HG03139 (cell line): Measurements from ENCODE around the gene MYO18A.
"Not testable (repeated sequence)": the region's sequence is repeated elsewhere in the genome, so short reads cannot be mapped to it uniquely, and the experiment has no call there.

Experiments
- ATAC-seq: cut with Tn5 transposase; IDR thresholded peaks from one replicate; pipeline ENCODE4 v1.9.1; 2021; ENCODE audit not compliant: unreplicated experiment

MYO18A gene

DNA sequence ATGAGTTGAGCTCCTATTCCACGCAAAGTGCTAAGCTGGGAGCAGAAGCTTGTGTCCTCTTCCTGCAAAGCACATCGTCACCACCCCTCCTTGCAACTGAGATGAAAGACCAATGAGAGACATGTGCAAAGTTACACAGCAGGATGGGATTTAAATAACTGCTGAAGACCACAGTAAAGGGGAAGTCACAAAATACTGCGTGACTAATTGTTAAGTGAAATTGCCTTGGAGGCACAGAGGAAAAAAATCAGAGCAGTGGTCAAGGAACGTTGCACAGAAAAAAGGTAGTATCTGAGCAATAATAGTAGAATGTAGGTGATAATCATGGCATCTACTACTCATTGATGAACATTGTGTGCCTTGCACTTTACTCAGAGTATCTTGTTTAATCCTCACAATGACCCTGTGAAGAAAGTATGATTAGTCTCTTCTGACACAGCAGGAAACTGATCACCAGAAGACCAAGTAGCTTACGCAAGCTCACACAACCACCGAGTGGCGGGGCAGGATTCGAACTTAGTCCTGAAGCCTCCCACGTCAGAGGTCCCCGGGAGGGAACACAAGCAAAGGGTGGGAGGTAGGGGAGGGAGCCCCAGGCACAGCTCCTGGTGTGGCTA, 15.4 kb upstream of the MYO18A start:
- no peak for ATAC-seq

DNA sequence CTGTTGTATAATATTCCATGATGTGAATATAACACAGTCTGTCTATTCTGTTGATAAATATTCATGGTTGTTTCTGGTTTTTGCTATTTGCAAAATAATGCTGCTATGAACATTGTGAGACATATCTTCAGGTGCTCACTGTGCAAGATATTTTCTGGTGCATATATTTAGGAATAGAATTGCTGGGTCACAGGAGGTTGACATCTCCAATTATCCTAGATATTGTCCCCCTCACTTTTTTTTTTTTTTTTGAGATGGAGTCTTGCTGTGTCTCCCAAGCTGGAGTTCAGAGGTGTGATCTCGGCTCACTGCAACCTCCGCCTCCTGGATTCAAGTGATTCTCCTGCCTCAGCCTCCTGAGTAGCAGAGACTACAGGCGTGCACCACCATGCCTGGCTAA, 14.5 kb upstream of the MYO18A start:
- ATAC-seq, result no peak

DNA sequence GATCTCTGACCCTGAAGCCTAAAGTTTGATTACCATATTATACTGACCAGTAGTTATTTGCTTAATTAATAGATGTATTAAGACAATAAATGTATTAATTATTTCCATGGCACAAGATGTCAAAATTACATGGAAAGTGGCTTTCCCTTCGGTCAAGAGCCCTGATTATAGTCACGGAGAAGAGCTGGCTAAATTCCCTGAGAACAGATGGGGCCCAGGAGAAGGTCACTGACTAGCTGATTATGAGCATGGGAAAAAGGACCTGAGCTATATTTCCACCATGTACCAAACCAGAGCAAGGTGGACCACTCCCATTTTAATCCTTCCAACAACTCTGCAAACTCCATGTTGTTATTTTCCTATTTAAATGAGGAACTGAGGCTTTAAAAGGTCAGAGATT, 12.9 kb upstream of the MYO18A start:
- no peak for ATAC-seq

DNA sequence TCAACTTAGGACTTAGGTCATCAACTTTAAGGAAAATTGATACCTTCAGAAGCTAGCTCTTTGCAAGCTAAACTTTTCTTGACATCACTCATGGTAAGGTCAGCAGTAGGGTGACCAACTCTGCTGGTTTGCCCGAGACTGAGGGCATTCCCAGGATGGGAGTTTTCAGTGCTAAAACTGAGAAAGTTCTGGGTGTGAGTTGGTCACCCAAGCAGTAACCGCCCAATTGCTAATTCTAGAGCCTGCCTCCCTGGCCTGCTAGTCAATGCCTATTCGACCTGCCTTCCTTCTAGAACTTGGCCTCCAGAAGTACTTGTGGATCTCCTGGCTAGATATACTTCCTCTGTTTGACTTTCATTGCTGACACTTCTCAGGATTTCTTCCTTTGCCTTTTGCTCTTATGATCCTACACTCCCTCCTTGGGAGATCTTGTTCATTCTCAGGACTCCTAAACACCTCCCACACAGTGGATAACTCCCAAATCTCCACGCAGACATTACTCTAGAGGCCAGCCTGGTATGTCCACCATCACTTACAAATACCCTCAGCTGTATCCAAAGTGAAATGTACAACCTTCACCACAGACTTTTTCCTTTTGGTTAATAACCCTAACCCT, 10.5 kb upstream of the MYO18A start:
- no peak for ATAC-seq

DNA sequence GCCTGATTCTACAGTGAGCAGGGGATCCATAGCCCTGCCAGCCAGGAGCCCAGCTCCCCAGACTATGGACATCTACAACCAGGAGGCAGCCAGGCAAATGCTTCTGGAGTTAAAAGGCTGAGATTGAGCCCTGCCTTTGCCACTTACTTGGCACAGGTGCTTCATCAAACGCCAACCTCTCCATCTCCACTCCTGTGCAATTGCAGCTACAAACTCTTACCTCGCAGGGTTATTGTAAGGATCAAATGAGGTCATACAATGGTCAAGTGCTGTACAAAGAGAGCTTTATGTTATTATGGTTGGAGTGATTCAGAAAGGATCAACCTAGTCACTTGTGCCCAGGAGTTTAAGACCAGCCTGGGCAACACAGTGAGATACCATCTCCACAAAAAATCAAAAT, 9.8 kb upstream of the MYO18A start:
- no peak for ATAC-seq

DNA sequence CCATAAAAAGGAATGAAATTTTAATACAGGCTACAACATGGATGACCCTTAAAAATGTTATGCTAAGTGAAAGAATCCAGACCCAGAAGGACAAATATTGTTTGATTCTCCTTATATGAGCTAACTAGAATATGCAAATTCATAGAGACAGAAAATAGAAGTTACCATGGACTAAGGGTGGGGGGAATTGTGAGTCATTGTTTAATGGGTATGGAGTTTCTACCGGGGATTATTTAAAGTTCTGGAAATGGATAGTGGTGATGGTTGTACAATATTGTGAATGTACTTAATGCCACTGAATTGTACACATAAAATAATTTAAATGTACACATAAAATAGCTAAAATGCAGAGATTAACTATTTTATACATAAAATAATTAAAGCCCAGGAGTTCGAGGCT, 9.2 kb upstream of the MYO18A start:
- no peak for ATAC-seq

DNA sequence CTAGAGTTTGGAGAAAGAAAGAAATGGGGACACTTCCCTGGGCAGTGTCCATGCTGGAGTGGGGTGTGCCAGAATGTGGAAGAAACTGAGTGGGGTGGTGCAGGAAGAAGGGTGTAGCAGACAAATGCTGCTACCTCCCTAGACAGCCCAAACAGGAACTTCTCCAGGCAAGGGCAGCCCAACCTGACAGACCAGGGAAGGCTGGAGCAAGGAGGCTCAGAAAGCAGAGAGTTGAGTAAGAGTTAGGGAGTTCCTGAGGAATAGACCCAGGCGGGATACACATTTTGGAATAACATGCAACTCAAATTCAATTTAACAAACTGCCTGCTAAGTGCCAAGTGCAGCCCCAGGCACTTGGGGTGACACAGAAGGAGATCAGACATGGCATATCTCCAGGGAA, 1.0 kb upstream of the MYO18A start:
- ATAC-seq, result no peak

DNA sequence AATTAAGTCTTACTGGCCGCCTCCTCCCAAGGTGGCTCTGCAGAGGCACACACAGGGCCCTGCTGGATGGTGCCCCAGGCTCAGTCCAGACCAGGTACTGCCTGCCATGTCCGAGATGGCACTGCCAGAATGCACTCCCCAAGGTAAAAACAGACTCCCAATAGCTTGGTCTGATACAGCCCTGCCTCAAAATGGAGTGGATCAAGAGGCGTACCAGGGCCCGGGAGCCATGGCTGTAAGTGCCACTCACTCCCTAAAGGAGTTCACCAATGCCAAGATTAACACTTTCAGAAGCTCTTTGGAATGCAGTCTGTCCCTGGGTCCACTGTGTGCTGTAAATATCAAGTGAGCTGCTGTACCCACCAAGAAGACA, 576 bp upstream of the MYO18A start:
- ATAC-seq, result no peak

DNA sequence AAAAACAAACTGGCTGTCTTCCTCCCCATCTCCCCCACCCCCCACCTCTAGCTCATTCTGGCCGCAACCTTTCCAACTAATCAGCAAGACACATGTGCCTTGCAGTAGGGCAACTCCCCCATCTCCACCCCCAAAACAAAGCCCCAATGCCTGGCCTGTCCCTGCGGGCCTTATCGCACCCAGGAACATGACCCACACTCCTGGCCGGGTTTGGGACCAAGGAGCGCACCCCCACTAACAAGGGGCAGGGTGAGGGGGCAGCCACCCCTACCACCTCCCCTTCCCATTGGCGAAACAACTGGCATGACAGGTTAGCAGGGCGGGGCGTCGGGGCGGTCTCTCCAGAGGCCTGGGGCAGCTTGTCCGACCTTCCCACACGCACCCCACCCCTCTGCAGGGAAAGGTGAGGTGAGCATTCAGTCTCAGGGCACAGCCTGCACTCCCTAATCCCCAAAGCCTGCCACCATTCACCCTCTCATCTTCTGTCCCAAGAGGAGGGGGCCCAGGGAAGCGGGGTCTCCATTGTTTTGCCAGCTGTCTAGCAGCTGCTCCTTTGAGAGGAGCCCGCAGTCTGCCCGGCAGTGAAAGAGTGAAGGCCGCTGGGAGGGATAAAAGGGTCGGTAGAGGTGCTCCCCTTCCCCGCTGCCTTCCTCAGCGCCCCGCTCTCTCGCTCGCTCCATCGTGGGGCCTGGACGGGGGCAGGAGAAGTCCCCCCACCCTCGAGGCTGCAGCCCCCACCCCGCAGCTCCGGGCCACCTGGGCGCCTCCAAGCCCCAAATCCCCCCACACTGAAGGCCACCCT, 765 bp downstream of the MYO18A start:
- no peak for ATAC-seq

DNA sequence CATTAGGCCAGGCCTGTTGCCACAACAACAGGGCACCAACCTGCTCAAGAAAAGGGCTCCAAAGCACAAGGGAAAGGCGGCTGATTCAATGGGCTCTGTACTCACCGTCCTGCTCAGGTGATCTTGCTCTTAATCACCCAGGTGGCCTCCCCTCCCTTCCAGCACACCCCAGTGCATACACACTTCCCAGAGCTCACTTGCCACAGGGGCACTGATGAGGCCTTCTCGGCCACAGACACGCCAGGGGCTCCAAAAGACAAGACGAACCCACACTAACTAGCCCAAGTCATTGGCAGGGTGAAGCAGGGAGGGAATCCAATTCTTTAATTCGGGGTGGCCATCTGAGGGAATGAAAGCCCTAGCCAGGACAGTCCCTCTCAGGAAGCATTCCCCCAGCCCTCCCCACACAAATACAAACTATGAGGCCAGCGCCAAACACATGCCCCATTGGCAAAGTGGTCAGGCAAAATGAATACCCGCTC, 1.4 kb downstream of the MYO18A start:
- no peak for ATAC-seq

DNA sequence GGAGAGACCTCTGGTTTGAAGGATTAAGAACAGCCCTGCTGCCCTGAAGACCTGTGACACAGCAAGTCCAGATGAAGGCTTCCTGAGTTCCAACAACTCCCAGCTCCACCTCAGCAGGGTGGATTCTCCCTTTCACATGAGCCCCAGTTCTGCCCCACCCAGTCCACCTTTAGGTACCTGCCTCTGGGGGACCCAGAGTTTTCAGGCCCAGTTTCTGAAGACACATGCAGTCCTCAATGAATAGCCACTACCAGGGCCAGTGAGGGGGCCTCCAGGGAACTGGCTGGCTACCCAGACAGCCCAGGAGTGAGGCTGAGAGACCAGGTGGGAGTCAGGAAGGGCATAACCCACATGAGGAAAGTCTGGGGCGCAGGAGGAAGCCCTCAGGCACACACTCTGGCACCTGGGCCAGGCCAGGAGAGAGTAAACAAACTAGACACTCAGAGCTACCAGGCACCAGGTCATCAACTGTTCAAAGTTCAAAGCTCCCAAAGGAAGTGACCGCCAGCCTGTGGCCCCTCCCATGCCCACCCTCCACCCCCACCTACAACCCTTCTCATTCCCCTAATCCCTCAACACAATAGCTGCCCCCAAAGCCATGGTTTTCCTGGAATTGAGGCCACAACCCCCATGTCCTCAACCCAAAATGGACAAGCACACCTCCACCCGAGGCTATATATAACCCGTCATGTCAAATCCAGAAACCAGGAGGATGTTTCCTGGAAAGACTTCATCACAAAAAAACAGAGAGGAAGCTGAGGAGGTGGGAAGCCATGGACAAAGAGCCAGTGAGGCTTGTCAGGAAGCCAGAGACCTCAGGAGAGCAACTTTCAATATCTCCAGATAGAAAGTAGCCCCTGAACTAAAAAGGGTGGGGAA, 2.1 kb downstream of the MYO18A start:
- ATAC-seq, result no peak

DNA sequence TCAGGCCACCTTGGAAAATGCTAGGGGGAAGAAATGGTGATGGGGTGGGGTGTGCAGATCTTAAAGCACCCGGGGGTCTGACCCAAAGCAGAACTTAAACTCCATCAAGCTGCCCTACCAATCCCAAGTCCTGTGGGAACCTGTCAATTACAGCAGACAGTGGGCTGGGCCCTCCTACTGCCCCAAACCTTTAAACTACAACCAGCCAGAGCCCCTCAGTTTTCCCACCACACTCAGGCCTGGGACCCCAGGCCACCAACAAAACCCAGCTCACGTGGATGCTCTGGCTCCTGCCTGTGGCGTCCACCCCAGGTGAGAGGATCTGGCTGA, 2.7 kb downstream of the MYO18A start:
- no peak for ATAC-seq

DNA sequence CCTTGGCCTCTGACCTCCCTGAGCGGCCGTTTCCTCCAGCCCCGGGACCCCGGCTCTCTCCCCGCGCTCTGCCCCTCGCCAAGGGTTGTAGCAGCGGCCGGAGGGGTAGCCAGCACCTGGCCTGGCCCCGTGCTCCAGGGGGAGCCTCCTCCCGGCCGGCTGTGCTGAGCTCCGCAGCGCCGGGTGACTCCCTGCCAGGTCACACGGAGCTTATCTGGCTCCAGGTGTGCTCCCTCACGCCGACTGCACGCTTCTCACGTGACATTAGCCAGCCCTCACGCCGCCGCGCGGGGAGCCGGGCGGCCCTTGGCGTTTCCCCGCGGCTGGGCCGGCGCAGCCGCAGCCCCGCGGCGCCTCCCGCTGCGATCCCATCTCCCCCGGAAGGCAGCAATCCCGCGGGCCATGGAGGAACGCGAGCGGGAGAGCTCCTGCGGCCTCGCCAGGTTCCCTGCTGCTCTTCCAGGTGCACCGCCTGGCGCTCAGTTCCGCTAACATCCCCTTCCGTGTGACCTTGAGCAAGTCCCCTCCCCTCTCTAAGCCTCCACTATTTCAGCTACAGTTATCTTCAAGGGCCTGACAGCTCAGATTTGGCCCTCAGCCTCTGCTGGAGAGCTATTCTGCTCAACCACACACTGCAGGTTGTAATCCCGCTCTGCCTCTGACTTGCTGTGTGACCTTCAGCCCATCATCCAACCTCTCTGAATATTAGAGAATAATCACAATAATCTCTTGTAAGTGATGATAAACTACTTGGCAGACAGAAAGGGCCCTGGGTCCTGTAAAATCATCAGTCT, 3.4 kb downstream of the MYO18A start:
- no peak for ATAC-seq

DNA sequence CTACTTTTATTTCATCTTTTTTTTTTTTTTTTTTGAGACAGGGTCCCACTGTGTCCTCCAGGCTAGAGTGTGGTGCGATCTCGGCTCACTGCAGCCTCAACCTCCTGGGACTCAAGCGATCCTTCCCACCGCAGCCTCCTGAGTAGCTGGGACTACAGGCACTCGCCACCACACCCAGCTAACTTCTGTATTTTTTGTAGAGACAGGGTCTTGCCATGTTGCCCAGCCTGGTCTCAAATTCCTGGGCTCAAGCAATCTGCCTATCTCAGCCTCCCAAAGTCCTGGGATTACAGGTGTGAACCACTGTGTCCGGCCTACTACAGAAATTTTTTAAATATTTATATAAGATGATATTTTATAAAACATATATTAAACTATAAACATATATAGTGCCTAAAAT, 4.8 kb downstream of the MYO18A start:
- ATAC-seq, result no peak

DNA sequence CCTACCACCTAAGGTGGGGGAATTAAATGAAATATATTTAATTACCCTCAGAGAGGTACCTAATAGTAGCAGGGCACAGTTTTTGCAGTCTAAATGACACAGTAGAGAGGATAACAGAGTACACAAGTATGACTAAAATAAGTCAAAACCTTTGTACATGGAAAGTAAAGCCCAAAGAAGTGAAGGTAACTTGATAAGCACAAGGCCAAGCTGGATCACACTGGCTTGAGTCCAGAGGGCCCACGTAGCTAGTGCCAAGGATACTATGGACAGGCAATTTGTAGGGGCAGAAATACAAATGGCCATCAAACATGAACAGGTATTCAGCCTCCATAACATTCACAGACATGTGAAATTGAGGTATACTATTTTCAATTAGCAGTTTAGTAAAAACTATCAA, 7.6 kb downstream of the MYO18A start:
- no peak for ATAC-seq

DNA sequence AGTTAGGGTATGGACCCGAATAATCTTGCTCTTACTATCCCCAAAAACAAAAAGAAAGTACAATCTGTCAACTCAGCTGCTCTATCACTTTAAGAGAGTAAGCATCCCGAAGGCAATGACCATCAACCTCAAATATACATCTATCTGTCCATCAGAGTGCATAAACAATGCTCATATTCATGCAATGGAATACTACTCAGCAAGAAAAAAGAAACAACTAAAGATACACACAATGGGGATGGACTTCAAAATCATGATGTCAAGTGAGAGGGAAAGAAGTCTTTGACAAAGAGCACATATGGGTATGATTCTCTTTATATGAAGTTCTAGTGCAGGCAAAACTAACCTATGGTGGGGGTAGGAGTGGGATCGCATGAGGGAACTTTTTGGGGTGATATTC, 9.5 kb downstream of the MYO18A start:
- ATAC-seq, result no peak

DNA sequence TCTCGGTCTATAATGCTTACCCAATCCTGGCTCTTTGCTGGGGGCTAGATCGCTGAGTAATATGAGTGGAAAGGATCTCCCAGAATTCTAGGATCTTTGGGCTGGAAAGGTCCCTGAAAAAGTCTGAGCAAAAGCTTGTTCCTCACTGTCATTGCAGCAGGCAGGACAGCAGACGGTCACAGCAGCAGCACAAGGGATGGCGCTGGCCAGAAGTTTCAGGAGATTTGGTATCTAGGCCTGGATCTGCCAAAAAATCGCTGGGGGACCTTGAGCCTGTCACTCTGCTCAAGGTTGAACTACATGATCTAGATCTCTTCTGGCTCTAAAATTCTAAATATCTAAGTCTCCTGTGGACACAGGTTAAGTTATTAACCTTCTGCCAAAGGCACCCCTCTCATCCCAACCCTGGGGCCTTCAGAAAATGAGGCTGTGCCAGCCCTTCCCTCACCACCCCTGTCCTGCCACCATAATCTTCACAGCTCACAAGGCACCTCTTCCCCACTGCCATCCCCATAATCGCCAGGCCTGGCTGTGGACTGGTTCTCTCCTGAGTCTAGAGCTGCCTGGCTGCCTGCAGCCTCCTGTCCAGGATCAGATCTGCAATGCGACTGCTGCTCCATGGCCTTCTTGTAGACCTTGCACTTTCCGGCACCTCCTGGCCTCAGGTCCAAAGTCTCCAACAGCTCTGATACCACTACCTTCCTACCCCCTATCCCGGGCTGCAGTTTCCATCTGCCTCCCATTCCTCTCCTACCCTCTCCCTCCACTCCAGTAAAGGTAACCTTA, 10.2 kb downstream of the MYO18A start:
- no peak for ATAC-seq

DNA sequence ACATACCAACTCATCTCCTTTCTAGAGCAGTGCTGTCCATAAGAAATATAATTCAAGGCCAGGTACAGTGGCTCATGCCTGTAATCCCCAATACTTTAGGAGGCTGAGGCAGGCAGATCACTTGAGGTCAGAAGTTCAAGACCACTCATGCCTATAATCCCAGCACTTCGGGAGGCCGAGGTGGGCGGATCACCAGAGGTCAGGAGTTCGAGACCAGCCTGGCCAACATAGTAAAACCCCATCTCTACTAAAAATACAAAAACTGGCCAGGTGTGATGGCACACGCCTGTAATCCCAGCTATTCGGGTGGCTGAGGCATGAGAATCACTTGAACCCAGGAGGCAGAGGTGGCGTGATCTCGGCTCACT, 11.5 kb downstream of the MYO18A start:
- ATAC-seq, result not testable (repeated sequence)

DNA sequence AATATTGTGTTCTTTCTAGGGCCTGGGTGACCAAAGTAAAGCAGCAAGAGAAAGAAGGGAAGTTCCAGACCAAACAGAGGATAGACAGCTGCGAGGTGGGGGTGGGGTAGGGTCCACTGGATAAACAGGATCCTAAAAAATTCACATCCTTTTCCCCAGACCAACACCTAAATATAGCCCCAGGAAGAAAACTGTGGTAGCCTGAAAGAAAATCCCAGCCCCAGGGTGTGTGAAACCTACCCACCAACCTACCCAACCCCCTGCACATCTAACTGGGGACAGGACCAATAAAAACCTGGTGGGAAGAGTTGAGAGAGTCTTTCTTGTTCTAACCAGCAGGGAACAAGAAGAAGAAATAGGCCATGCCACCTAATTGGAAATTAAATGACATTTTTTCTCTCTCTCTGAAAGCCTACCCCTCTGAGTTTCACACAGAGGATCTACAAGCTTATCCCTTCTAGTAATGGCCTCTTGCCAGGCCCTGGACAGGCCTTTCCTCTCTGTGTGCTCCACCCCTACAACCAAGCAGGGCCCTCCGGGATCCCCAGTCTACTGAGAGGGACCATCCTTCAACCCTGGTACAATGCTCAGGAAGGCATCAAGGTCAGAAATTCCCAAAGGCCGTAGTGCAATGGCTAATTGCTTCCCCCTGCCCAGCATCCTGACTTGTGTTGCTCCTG, 12.0 kb downstream of the MYO18A start:
- ATAC-seq, result no peak
